Measurements from ENCODE around the gene OR51S1.
A peak's percentile ranks its signal among the peaks of the same experiment; 100 is the strongest.
"Not testable (repeated sequence)": the region's sequence is repeated elsewhere in the genome, so short reads cannot be mapped to it uniquely, and the experiment has no call there.

The OR51S1 gene

DNA sequence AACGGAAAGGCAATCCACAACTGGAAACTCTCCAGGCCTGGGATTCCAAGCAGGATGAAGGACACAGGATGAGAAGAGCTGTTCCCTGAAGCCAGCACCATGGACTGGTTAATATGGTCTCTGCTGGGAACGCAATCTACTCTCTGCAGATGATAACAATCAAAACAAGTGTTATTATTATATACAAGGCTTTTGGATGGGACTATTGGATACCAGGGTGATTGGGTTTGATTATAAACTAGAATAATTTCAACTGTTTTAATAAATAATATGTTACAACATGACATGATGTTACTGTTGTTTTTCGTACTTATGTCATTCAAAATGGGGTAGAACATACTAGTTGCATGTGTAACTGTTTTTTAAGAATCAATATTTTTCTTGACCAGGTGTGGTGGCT, 44.7 kb downstream of the OR51S1 start, which contains the start of gene OR52R1:
Gene OR52R1, minus strand, starts transcription at position 101 of the 400 bp plus-strand sequence. Its CDS starts 0 bp downstream, at position 101.
- DNase-seq (ENCODE audit: low spot score), result no peak

DNA sequence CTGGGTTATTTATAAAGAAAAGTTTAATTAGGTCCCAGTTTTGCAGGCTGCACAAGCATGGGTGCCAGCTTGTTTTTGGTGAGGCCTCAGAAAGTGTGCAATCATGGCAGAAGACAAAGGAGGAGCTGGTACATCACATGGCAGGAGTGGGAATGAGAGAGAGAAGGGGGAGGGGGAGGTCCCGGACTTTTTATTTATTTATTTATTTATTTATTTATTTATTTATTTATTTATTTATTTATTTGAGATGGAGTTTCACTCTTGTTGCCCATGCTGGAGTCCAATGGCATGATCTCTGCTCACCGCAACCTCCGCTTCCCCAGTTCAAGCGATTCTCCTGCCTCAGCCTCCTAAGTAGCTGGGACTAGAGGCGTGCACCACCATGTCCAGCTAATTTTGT, 47.7 kb downstream of the OR51S1 start:
- not testable (repeated sequence) for DNase-seq (ENCODE audit: low spot score)

DNA sequence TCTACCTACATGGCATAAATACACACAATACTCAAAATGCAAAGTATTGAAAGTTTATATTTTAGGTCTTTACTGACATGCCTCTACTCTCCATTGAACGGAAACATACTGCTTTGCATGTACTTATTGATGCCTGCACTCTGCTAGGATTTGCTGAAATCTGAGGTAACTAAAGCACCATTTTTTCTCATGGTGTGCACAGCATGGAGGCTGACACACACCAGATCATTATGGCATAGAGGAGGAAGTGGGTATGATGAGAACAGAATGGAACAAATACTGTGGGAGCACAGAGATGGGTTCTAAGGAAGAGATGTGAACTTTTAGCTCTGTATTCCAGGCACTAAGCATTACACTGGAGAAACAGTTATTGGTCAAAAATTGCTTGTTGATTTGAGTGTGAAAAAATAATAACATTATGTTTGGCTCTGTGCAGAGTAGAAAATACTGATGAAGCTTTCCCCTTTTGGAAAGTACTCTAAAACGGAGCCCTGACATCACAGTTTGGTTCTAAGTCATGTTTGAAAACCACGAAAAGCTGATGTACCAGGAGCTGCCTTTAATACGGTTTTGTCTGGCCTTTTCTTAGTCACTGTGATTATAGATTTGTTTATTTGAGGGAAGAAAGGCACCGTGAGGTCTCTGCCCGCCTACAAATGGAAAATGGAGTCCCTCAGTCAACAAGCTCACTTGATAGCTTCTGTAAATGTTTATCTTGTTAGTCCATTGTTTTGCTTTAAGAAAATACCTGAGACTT, 50.4 kb downstream of the OR51S1 start:
- DNase-seq (ENCODE audit: low spot score), result peak; percentile 2
